ENCODE measurements around the gene KRTAP5-8. TPM values are rescaled to one million over a fixed set of nuclear protein-coding genes. Genes with fewer than 3 reads are reported as not detected.
"Not testable (repeated sequence)": the region's sequence is repeated elsewhere in the genome, so short reads cannot be mapped to it uniquely, and the experiment has no call there.

KRTAP5-8 gene
- total RNA-seq, 1 donor from 2014 or later = not detected

DNA sequence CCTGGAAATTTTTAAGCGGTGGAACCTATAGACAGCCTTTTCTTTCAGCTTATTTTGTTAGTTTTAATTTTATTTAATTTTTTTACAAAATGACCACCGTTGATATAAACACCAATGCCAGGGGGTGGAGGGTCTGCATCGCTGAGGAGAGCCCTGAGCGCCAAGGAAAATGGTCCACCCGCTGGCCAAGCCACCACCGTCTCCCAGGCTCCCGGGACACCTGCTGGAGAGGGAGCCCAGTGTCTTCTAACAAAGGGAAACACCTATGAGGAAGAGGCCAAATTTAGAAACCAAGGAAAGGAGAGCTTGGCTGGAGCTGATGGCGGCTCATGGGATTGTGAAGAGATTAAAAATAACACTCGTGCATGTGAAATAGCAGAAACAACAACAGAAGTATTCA is 288 bp upstream of the KRTAP5-8 start:
- no peak overlapping the region for H3K4me3 ChIP-seq
- TF ChIP-seq, protein P1, sequence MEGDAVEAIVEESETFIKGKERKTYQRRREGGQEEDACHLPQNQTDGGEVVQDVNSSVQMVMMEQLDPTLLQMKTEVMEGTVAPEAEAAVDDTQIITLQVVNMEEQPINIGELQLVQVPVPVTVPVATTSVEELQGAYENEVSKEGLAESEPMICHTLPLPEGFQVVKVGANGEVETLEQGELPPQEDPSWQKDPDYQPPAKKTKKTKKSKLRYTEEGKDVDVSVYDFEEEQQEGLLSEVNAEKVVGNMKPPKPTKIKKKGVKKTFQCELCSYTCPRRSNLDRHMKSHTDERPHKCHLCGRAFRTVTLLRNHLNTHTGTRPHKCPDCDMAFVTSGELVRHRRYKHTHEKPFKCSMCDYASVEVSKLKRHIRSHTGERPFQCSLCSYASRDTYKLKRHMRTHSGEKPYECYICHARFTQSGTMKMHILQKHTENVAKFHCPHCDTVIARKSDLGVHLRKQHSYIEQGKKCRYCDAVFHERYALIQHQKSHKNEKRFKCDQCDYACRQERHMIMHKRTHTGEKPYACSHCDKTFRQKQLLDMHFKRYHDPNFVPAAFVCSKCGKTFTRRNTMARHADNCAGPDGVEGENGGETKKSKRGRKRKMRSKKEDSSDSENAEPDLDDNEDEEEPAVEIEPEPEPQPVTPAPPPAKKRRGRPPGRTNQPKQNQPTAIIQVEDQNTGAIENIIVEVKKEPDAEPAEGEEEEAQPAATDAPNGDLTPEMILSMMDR (IDR thresholded peaks at IDR 0.05) = no peak
- H3K27me3 ChIP-seq (ENCODE audit: low read depth) = no peaks in the 10 kb centered on the region
- no peaks in the 10 kb centered on the region for H3K9me3 ChIP-seq
- H3K4me1 ChIP-seq = no peaks in the 10 kb centered on the region
- intact Hi-C loops (cut with DNase I) = no loop called here
- H3K36me3 ChIP-seq = no peaks in the 10 kb centered on the region
- DNase-seq (no peak), ATAC-seq (no peak)
- no peak overlapping the region for H3K27ac ChIP-seq

DNA sequence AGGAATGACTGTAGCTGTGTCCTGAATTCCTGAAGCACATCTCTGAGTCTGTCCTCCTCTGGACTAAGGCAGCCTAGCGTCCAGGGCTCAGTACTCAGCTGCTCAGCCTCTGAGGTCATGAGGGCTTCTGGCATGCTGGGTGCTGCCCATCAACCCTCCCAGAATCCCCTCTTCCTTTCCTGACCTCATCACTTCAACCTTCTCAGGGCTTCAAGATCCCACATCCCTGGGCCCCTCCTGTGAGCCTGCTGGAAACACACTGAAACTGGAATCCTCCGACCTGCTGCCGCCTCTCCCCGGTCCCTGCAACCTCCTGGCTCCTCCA is 803 bp downstream of the KRTAP5-8 start:
- no peaks in the 10 kb centered on the region for H3K9me3 ChIP-seq
- no peak overlapping the region for H3K4me3 ChIP-seq
- intact Hi-C loops (cut with DNase I) = no loop called here
- no peaks in the 10 kb centered on the region for H3K4me1 ChIP-seq
- H3K27ac ChIP-seq = no peak overlapping the region
- DNase-seq (no peak), ATAC-seq (no peak)
- H3K27me3 ChIP-seq (ENCODE audit: low read depth) = no peaks in the 10 kb centered on the region
- TF ChIP-seq, protein P1 (IDR thresholded peaks at IDR 0.05) = no peak
- no peaks in the 10 kb centered on the region for H3K36me3 ChIP-seq

DNA sequence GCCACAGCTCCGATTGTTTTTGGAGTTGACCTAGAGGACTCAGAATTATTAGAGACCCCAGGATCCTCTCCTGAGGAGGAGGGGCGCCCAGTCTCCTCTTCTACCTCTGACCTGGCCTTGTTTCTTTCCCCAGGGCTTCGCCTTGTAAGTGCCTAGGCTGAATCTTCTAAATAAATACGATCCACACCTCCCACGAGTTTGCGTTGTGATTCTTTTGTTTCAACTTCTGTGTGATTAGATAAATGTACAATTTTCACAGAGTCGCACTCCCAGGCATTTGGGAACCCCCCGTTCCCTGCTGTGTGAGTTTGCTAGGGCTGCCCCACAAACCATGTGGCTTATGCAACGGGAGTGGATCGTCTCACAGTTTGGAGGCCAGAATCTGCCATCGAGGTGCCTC is 1.2 kb downstream of the KRTAP5-8 start:
- ATAC-seq = no peak
- Histone ChIP-seq H3K27me3 (ENCODE audit: low read depth) (no peaks in the 10 kb centered on the region), H3K36me3 (no peaks in the 10 kb centered on the region), H3K4me1 (no peaks in the 10 kb centered on the region), H3K4me3 (no peak overlapping the region), H3K27ac (no peak overlapping the region), H3K9me3 (no peaks in the 10 kb centered on the region)
- TF ChIP-seq, protein P1 (IDR thresholded peaks at IDR 0.05) = no peak
- no peak for DNase-seq
- intact Hi-C loops (cut with DNase I) = no loop called here

DNA sequence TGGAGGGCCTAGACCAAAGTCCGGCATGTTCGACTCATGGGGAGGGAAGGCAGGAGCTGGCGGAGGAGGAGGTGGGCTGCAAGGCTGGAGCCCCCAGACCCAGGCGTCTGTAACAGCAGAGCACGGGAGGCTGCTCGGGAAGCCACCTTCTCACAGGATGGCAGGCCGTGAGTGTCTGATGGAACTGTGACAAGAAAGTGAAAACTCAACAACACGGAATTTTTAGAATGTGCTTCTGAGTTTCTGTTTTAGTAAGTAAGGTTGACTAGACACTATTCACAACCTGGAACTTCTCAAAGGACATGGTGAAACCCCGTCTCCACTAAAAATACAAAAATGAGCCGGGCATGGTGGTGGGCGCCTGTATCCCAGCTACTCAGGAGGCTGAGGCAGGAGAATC is 2.1 kb downstream of the KRTAP5-8 start:
- H3K36me3 ChIP-seq; H3K27ac ChIP-seq; H3K4me1 ChIP-seq; H3K9me3 ChIP-seq; H3K4me3 ChIP-seq; H3K27me3 ChIP-seq (ENCODE audit: low read depth); intact Hi-C loops (cut with DNase I); DNase-seq; ATAC-seq: not testable (repeated sequence)

DNA sequence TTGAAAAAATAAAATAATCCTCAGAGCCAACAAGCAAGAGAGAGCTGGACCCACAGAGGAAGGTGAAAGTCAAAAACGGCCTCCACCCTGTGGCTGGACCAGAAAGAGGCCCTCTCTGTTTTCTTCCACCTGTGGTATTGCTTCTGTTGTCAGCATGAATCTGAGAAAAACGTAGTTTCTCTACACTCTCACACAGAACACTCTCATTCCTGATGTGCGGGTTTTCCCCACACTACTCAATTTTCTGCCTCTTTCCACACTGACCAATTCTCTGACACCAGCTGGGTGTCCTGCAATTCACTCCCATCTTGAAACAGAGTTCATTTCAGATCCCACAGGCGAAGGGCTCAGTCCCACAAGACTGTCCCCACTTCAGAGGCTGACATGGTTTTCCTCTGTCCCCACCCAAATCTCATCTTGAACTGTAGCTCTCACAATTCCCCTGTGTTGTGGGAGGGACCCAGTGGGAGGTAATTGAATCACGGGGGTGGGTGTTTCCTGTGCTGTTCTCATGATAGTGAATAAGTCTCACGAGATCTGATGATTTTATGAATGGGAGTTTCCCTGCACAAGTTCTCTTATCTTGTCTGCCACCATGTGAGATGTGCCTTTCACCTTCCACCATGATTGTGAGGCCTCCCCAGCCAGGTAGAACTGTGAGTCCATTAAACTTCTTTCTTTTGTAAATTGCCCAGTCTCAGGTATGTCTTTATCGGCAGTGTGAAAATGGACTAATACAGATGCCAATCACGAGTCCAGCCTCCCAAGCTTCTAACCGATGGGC is 2.9 kb downstream of the KRTAP5-8 start:
- ATAC-seq; H3K4me3 ChIP-seq; DNase-seq; H3K4me1 ChIP-seq; intact Hi-C loops (cut with DNase I); H3K27me3 ChIP-seq (ENCODE audit: low read depth); H3K9me3 ChIP-seq; H3K36me3 ChIP-seq; H3K27ac ChIP-seq: not testable (repeated sequence)

DNA sequence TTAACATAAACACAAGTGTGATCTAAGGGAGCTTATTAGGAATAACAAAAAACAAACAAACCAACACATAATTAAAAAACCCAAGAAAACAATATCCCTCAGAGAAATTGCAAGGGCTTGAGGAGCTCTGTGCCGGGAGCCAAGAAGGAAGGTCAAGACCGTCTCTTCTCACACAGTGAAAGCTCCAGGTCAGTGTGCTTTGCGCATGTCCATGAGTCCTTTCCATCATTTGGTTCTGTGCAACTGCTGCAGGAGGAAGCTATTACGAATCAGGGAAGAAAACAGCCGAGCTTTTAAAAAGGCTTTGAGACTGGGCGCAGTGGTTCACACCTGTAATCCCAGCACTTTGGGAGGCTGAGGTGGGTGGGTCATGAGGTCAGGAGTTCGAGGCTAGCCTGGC is 4.6 kb downstream of the KRTAP5-8 start:
- no peaks in the 10 kb centered on the region for H3K4me1 ChIP-seq
- intact Hi-C loops (cut with DNase I) = no loop called here
- no peaks in the 10 kb centered on the region for H3K27me3 ChIP-seq (ENCODE audit: low read depth)
- H3K9me3 ChIP-seq = no peaks in the 10 kb centered on the region
- no peaks in the 10 kb centered on the region for H3K36me3 ChIP-seq
- no peak overlapping the region for H3K4me3 ChIP-seq
- no peak for ATAC-seq
- H3K27ac ChIP-seq = no peak overlapping the region
- no peak for DNase-seq
- TF ChIP-seq, protein P1 (IDR thresholded peaks at IDR 0.05) = no peak
